Vagina (tissue), 2 donors: ENCODE measurements around the gene LRMDA. TPM values are rescaled to one million over a fixed set of nuclear protein-coding genes. Genes with fewer than 3 reads are reported as not detected.

Experiments
- DNase-seq, 2 donors: peaks; one replicate each; pipeline ENCODE4 v3.0.0-alpha.2; 2017; ENCODE audit errors: extremely low spot score in 2 of 2
- H3K27ac ChIP-seq: fragments of 200-600 bp; sonication (generic); one replicate; pipeline ENCODE4 v1.5.1; 2019
- H3K27me3 ChIP-seq: fragments of 200-600 bp; sonication (generic); one replicate; pipeline ENCODE4 v1.5.1; 2019
- H3K36me3 ChIP-seq, 2 donors: fragments of 200-600 bp; sonication (generic); one replicate each; pipeline ENCODE4 v1.5.1; 2017 to 2019
- H3K4me1 ChIP-seq: fragments of 200-600 bp; sonication (generic); one replicate; pipeline ENCODE4 v1.5.1; 2019
- H3K4me3 ChIP-seq, 2 donors: fragments of 200-600 bp; sonication (generic); 1 replicate in 1 of 2; 2 replicates in 1 of 2; pipeline ENCODE4 v1.5.1; 2016 to 2019
- H3K9me3 ChIP-seq: fragments of 200-600 bp; sonication (generic); one replicate; pipeline ENCODE4 v1.5.1; 2019
- CTCF ChIP-seq, 3 experiments: fragments of 450-650 bp in 2 of 3; fragments of 200-600 bp in 1 of 3; sonication (generic) in 1 of 3; IDR thresholded peaks; one replicate each; pipeline ENCODE4 v1.5.1; 2017 to 2019; ENCODE audit warnings: antibody characterized with exemption in 3 of 3, mild to moderate bottlenecking in 2 of 3, moderate library complexity in 2 of 3
- POLR2A ChIP-seq, 2 donors: fragments of 450-650 bp; IDR thresholded peaks; one replicate each; pipeline ENCODE4 v1.6.1; 2017; ENCODE audit warnings: antibody characterized with exemption in 2 of 2, mild to moderate bottlenecking in 2 of 2, moderate library complexity in 2 of 2
- POLR2AphosphoS5 ChIP-seq, 2 donors: sonication (generic); formaldehyde crosslinking; IDR thresholded peaks; one replicate each; pipeline ENCODE4 v1.9.0; 2017; ENCODE audit warnings: antibody characterized with exemption in 2 of 2, mild to moderate bottlenecking in 2 of 2, low read depth in 1 of 2; ENCODE audit not compliant: insufficient read depth in 1 of 2
- intact Hi-C: fragments of 100-400 bp; cut with DNase I; formaldehyde crosslinking; loops from one replicate; pipeline ENCODE4 v1.15.1; 2023
- total RNA-seq: library from RNA; depleted of rRNA; stranded (reverse); fragments of >200 nt; gene quantifications from one replicate; pipeline ENCODE4 v1.2.3, GENCODE V29; 2016

LRMDA gene
- total RNA-seq, 1 donor from 2014 or later, result 22.6 TPM

- DNase-seq, result no peak
- no peak overlapping the region for H3K27ac ChIP-seq
- H3K4me3 ChIP-seq, result no peak overlapping the region
- no peaks in the 10 kb centered on the region for H3K27me3 ChIP-seq
- TF ChIP-seq POLR2AphosphoS5 (IDR thresholded peaks at IDR 0.05; ENCODE audit: insufficient read depth in 1 of 2, low read depth in 1 of 2) (no peak), CTCF (IDR thresholded peaks at IDR 0.05) (no peak), POLR2A (IDR thresholded peaks at IDR 0.05) (no peak)
- H3K36me3 ChIP-seq, result no peaks in the 10 kb centered on the region
- H3K9me3 ChIP-seq, result no peaks in the 10 kb centered on the region
- intact Hi-C loops, result no loop called here
- H3K4me1 ChIP-seq, result peaks cover 7% of the 10 kb centered on the region
Measured at GRCh38 chr10:75818552-75818951, 387.1 kb downstream of the LRMDA start.

DNA sequence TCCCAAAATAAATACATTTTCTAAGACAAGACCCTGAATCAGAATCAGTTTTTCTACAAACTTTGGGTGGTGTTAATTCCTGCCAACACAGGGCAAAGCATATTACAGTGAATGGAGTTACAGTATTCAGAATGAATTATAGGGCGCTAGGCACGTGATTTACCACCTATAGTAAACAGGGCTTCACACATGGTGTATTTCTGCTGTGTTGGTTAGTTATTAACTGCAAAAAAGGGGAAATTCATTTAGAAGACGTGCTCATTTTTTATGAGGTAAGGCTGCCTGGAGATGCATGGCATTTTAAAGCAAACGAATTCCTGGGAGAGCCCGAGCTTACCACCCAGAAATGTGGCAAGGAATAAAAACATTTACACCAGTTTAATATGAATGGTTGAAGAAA lies 393.8 kb downstream of the LRMDA start:
- intact Hi-C loops, result no loop called here
- no peak for DNase-seq
- no peaks in the 10 kb centered on the region for H3K36me3 ChIP-seq

DNA sequence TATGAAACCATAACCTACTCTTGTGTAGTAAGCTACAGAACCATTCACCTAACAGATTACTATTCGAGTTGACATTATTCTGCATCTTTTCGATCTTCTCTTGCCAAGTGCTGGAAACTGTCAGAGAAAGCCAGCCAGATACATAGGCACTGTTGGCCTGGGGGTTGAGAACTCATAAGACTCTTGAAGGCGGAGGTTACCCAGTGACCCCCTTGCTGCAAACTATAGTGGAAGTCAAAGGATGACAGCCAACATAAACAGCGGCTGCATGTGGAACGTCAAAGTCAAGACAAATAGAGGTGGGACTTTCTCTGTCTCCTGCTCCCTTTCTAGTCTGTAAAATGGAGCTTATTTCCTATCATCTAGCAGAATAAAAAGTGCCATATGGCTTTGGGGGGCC lies 394.2 kb downstream of the LRMDA start:
- Histone ChIP-seq H3K36me3 (no peaks in the 10 kb centered on the region), H3K27ac (no peak overlapping the region), H3K4me3 (no peak overlapping the region), H3K27me3 (no peaks in the 10 kb centered on the region), H3K9me3 (no peaks in the 10 kb centered on the region), H3K4me1 (peaks cover 10% of the 10 kb centered on the region)
- no peak for DNase-seq
- intact Hi-C loops, result no loop called here
- TF ChIP-seq POLR2AphosphoS5 (IDR thresholded peaks at IDR 0.05; ENCODE audit: insufficient read depth in 1 of 2, low read depth in 1 of 2) (no peak), POLR2A (IDR thresholded peaks at IDR 0.05) (no peak), CTCF (IDR thresholded peaks at IDR 0.05) (no peak)

More for the DNA sequence above, 393.8 kb downstream of the LRMDA start:
- TF ChIP-seq POLR2AphosphoS5 (IDR thresholded peaks at IDR 0.05; ENCODE audit: insufficient read depth in 1 of 2, low read depth in 1 of 2) (no peak), POLR2A (IDR thresholded peaks at IDR 0.05) (no peak), CTCF (IDR thresholded peaks at IDR 0.05) (no peak)
- H3K4me1 ChIP-seq, result peaks cover 10% of the 10 kb centered on the region
- no peaks in the 10 kb centered on the region for H3K9me3 ChIP-seq
- no peak overlapping the region for H3K4me3 ChIP-seq
- no peak overlapping the region for H3K27ac ChIP-seq
- no peaks in the 10 kb centered on the region for H3K27me3 ChIP-seq

GRCh38 chr10:75826846-75827245 lies 395.4 kb downstream of the LRMDA start:
- Histone ChIP-seq H3K27ac (no peak overlapping the region), H3K4me3 (no peak overlapping the region), H3K4me1 (peaks cover 10% of the 10 kb centered on the region), H3K36me3 (no peaks in the 10 kb centered on the region), H3K27me3 (no peaks in the 10 kb centered on the region), H3K9me3 (no peaks in the 10 kb centered on the region)
- intact Hi-C loops, result no loop called here
- no peak for DNase-seq
- TF ChIP-seq CTCF (IDR thresholded peaks at IDR 0.05) (no peak), POLR2A (IDR thresholded peaks at IDR 0.05) (no peak), POLR2AphosphoS5 (IDR thresholded peaks at IDR 0.05; ENCODE audit: insufficient read depth in 1 of 2, low read depth in 1 of 2) (no peak)

DNA sequence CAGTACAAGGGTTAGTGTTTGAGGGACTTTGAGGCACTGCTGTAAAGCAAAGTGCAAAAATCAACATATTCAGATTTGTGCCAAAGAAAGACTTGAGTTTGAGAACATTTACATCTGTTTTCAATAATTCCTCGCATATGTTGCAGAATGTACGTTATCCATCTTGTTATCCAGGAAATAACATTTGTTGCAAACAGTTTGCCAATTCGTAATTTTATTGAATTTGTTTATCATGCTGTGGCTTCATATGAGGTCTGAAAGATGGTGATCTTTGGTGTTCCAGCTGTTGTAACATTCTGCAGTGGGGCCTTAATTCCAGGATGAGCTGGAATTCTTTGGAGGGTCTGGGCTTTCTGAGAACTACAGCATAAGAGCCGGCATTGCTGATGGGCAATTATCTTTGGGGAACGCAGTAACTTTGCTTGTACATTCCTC lies 396.2 kb downstream of the LRMDA start:
- Histone ChIP-seq H3K9me3 (no peaks in the 10 kb centered on the region), H3K4me3 (no peak overlapping the region), H3K27ac (peak overlapping the region; percentile 45), H3K4me1 (peaks cover 10% of the 10 kb centered on the region), H3K27me3 (no peaks in the 10 kb centered on the region), H3K36me3 (no peaks in the 10 kb centered on the region)
- TF ChIP-seq CTCF (IDR thresholded peaks at IDR 0.05) (no peak), POLR2A (IDR thresholded peaks at IDR 0.05) (no peak), POLR2AphosphoS5 (IDR thresholded peaks at IDR 0.05; ENCODE audit: insufficient read depth in 1 of 2, low read depth in 1 of 2) (no peak)
- intact Hi-C loops, result no loop called here
- no peak for DNase-seq
